ENCODE results near the gene FOXN3. TPM values are rescaled to one million over a fixed set of nuclear protein-coding genes. Genes with fewer than 3 reads are reported as not detected.

The FOXN3 gene
- total and polyA plus RNA-seq, 10 donors = 9.2 to 121 (median 98.3) TPM

- Histone ChIP-seq H3K27ac (peak overlapping the region in 3 of 8 donors; percentile 69 to 87 (median 82)), H3K27me3 (replicated peaks in 1 of 7) (no peaks in the 10 kb centered on the region), H3K36me3 (no peaks in the 10 kb centered on the region), H3K4me3 (no peak overlapping the region), H3K4me1 (peaks cover 15 to 74% (median 48%) of the 10 kb centered on the region in 6 donors), H3K9me3 (no peaks in the 10 kb centered on the region)
- WGBS, 5 donors = 42 to 82% (median 61%) methylated on average over 3 of the region's 3 CpGs
- DNase-seq = no peak
- intact Hi-C loops (cut with DNase I; ENCODE audit: low total_unique reads) = no loop called here
- no peak for TF ChIP-seq POLR2A (IDR thresholded peaks at IDR 0.05)
- TF ChIP-seq POLR2AphosphoS5 (IDR thresholded peaks at IDR 0.05) = no peak
- TF ChIP-seq, protein P1, sequence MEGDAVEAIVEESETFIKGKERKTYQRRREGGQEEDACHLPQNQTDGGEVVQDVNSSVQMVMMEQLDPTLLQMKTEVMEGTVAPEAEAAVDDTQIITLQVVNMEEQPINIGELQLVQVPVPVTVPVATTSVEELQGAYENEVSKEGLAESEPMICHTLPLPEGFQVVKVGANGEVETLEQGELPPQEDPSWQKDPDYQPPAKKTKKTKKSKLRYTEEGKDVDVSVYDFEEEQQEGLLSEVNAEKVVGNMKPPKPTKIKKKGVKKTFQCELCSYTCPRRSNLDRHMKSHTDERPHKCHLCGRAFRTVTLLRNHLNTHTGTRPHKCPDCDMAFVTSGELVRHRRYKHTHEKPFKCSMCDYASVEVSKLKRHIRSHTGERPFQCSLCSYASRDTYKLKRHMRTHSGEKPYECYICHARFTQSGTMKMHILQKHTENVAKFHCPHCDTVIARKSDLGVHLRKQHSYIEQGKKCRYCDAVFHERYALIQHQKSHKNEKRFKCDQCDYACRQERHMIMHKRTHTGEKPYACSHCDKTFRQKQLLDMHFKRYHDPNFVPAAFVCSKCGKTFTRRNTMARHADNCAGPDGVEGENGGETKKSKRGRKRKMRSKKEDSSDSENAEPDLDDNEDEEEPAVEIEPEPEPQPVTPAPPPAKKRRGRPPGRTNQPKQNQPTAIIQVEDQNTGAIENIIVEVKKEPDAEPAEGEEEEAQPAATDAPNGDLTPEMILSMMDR (IDR thresholded peaks at IDR 0.05 in 8 of 11, conservative IDR thresholded peaks at IDR 0.05 in 3 of 11) = no peak
These were observed 56.8 kb downstream of the FOXN3 start for GRCh38 chr14:89360277-89360676.

- peaks cover 11 to 68% (median 41%) of the 10 kb centered on the region in 6 donors for H3K4me1 ChIP-seq
- TF ChIP-seq POLR2AphosphoS5 (IDR thresholded peaks at IDR 0.05) = no peak
- no peak for TF ChIP-seq POLR2A (IDR thresholded peaks at IDR 0.05)
- TF ChIP-seq, protein P1 (IDR thresholded peaks at IDR 0.05 in 8 of 11, conservative IDR thresholded peaks at IDR 0.05 in 3 of 11) = no peak
- intact Hi-C loops (cut with DNase I; ENCODE audit: low total_unique reads) = no loop called here
- no peak for DNase-seq
- no peak overlapping the region for H3K4me3 ChIP-seq
- no peaks in the 10 kb centered on the region for H3K27me3 ChIP-seq (replicated peaks in 1 of 7)
- H3K27ac ChIP-seq = peak overlapping the region in 6 of 8 donors; percentile 6 to 87 (median 63)
- no peaks in the 10 kb centered on the region for H3K36me3 ChIP-seq
- H3K9me3 ChIP-seq = no peaks in the 10 kb centered on the region
- WGBS, 5 donors = 56 to 66% (median 59%) methylated on average over 13 of the region's 13 CpGs
These were observed 57.4 kb downstream of the FOXN3 start for GRCh38 chr14:89359477-89360222.

DNA sequence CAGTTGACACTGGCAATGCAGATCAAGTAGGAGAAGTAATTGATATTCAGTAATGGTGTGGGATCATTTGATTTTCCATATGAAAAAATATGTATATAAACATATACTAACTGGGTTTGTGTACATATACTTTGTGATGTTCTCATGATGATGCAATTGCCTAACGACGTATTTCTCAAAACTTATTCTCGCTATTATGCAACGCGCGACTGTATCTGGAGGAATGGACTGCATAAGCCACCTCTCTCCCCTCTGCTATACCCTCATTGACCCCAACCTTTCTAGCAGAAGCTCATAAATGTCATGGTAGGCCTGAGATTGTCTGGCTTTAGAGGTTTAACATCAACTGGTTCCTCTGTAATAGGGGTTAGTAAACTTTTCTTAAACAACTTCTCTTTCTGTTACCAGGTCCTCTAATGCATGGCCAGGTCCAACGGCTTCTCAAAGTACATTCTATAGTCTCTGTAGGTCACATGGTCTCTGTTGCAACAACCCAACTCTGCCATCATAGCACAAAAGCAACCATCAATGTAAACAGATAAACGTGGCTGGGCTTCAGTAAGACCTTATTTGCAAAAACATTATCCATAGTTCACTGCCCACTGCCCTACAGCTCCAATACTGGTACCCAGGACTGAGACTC is 59.3 kb downstream of the FOXN3 start:
- H3K27ac ChIP-seq = peak overlapping the region in 7 of 8 donors; percentile 35 to 87 (median 74)
- no peaks in the 10 kb centered on the region for H3K9me3 ChIP-seq
- no peaks in the 10 kb centered on the region for H3K36me3 ChIP-seq
- peaks cover 0 to 62% (median 30%) of the 10 kb centered on the region in 6 donors for H3K4me1 ChIP-seq
- peak overlapping the region in 1 of 8 donors; percentile 27 for H3K4me3 ChIP-seq
- no peak for DNase-seq
- TF ChIP-seq POLR2A (IDR thresholded peaks at IDR 0.05) = no peak
- TF ChIP-seq POLR2AphosphoS5 (IDR thresholded peaks at IDR 0.05) = peak in 1 of 3 donors; percentile 16
- 48 to 77% (median 65%) methylated on average over 8 of the region's 8 CpGs for WGBS, 5 donors
- intact Hi-C loops (cut with DNase I; ENCODE audit: low total_unique reads) = no loop called here
- no peaks in the 10 kb centered on the region for H3K27me3 ChIP-seq (replicated peaks in 1 of 7)

DNA sequence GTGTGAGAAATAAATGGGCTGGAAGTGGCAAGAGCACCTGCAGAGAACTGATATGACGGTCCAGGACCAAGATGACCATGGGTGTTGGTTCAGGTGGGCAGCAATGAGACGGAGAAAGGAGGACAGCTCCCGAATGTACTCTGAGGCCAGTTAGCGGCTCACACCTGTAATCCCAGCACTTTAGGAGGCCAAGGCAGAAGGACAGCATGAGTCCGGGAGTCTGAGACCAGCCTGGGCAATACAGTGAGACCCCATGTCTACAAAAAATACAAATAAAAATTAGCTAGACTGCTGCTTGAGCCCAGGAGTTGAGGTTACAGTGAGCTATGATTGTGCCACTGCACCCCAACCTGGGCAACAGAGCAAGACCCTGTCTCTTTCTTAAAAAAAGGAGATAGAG is 60.1 kb downstream of the FOXN3 start:
- DNase-seq = no peak
- no peaks in the 10 kb centered on the region for H3K36me3 ChIP-seq
- H3K4me1 ChIP-seq = peaks cover 5 to 69% (median 38%) of the 10 kb centered on the region in 6 donors
- H3K27me3 ChIP-seq (replicated peaks in 1 of 7) = no peaks in the 10 kb centered on the region
- intact Hi-C loops (cut with DNase I; ENCODE audit: low total_unique reads) = no loop called here
- peak overlapping the region in 1 of 8 donors; percentile 27 for H3K4me3 ChIP-seq
- TF ChIP-seq, protein P1 (IDR thresholded peaks at IDR 0.05 in 8 of 11, conservative IDR thresholded peaks at IDR 0.05 in 3 of 11) = no peak
- TF ChIP-seq POLR2AphosphoS5 (IDR thresholded peaks at IDR 0.05) = no peak
- no peak for TF ChIP-seq POLR2A (IDR thresholded peaks at IDR 0.05)
- H3K27ac ChIP-seq = peak overlapping the region; percentile 32 to 87 (median 66)
- WGBS, 5 donors = 55 to 76% (median 64%) methylated on average over 5 of the region's 5 CpGs
- no peaks in the 10 kb centered on the region for H3K9me3 ChIP-seq
